HEK293T (cell line): Measurements from ENCODE around the gene CAMK1D.

Experiments used
- CTCF ChIA-PET: fragments of 350-600 bp; formaldehyde crosslinking; extraction: SDS; loops from one replicate; lab custom pipeline; 2021; ENCODE audit warnings: antibody characterized with exemption, inconsistent platforms; lab: Yijun Ruan, JAX
- POLR2A ChIA-PET: fragments of 350-600 bp; formaldehyde crosslinking; extraction: SDS; loops from one replicate; lab custom pipeline; 2020; ENCODE audit warnings: antibody characterized with exemption, inconsistent platforms; lab: Yijun Ruan, JAX
- DNase-seq: peaks from one replicate; pipeline ENCODE4 v3.0.0; 2012; ENCODE audit warnings: mixed read lengths; ENCODE audit errors: extremely low spot score
- ARNT ChIP-seq: fragments of 450-650 bp; IDR thresholded peaks from 2 replicates; pipeline ENCODE4 v1.6.1; 2017; ENCODE audit warnings: mild to moderate bottlenecking
- BHLHE40 ChIP-seq: fragments of 450-650 bp; IDR thresholded peaks from 2 replicates; pipeline ENCODE4 v1.6.1; 2016; ENCODE audit warnings: mild to moderate bottlenecking, moderate library complexity, borderline replicate concordance
- CTBP1 ChIP-seq: fragments of 450-650 bp; IDR thresholded peaks from 2 replicates; pipeline ENCODE4 v1.6.1; 2016; ENCODE audit warnings: borderline replicate concordance
- ELF4 ChIP-seq: fragments of 450-650 bp; IDR thresholded peaks from 2 replicates; pipeline ENCODE4 v1.6.1; 2017; ENCODE audit warnings: antibody characterized with exemption
- FOXA1 ChIP-seq: fragments of 450-650 bp; IDR thresholded peaks from 2 replicates; pipeline ENCODE4 v1.6.1; 2016; ENCODE audit warnings: mild to moderate bottlenecking
- FOXK2 ChIP-seq: fragments of 450-650 bp; IDR thresholded peaks from 2 replicates; pipeline ENCODE4 v1.6.1; 2016; ENCODE audit warnings: mild to moderate bottlenecking
- FOXM1 ChIP-seq: fragments of 450-650 bp; IDR thresholded peaks from 2 replicates; pipeline ENCODE4 v1.6.1; 2017; ENCODE audit warnings: mild to moderate bottlenecking, borderline replicate concordance
- HDGF ChIP-seq: fragments of 450-650 bp; IDR thresholded peaks from 2 replicates; pipeline ENCODE4 v1.6.1; 2017; ENCODE audit warnings: antibody characterized with exemption, borderline replicate concordance
- L3MBTL2 ChIP-seq: fragments of 450-650 bp; conservative IDR thresholded peaks from 2 replicates; pipeline ENCODE4 v1.6.1; 2016; ENCODE audit warnings: mild to moderate bottlenecking
- LEF1 ChIP-seq: fragments of 450-650 bp; IDR thresholded peaks from 2 replicates; pipeline ENCODE4 v1.6.1; 2017; ENCODE audit warnings: mild to moderate bottlenecking, borderline replicate concordance
- NFRKB ChIP-seq: fragments of 450-650 bp; IDR thresholded peaks from 2 replicates; pipeline ENCODE4 v1.6.1; 2016; ENCODE audit warnings: mild to moderate bottlenecking, moderate library complexity
- SP1 ChIP-seq: fragments of 450-650 bp; IDR thresholded peaks from 2 replicates; pipeline ENCODE4 v1.6.1; 2017
- SUZ12 ChIP-seq: fragments of 450-650 bp; IDR thresholded peaks from 2 replicates; pipeline ENCODE4 v1.6.1; 2016; ENCODE audit warnings: mild to moderate bottlenecking
- TARDBP ChIP-seq: fragments of 450-650 bp; IDR thresholded peaks from 2 replicates; pipeline ENCODE4 v1.6.1; 2016
- ZNF384 ChIP-seq: fragments of 450-650 bp; IDR thresholded peaks from 2 replicates; pipeline ENCODE4 v1.6.1; 2016
- TF ChIP-seq, protein P1 (sequence below): fragments of 450-650 bp; IDR thresholded peaks from 2 replicates; pipeline ENCODE4 v1.6.1; 2016

Gene CAMK1D

DNA sequence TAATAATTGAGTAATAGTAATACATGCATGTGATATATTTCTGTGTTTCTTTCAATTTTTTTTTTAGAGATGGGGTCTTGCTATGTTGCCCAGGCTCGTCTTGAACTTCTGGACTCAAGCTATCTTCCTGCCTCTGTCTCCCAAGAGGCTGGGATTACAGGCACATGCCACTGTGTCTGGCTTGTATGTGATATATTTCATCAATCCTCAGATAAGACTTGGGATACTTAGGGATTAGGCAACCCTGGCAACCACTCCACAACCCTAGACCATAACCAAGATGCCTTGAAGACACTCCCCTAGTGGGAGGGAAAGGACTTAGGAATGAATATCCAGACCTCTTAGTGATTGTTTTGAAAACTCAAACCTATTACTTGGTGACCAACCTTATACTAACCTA is 497.4 kb downstream of the CAMK1D start:
- ChIA-PET CTCF (no interaction called here), POLR2A (no interaction called here)
- TF ChIP-seq BHLHE40 (no peak), LEF1 (no peak), SUZ12 (no peak), FOXM1 (no peak), CTBP1 (no peak), NFRKB (no peak), HDGF (no peak), SP1 (no peak), ARNT (no peak), FOXA1 (no peak), L3MBTL2 (no peak), ZNF384 (no peak), TARDBP (no peak), ELF4 (no peak), FOXK2 (no peak)
- TF ChIP-seq, protein P1, sequence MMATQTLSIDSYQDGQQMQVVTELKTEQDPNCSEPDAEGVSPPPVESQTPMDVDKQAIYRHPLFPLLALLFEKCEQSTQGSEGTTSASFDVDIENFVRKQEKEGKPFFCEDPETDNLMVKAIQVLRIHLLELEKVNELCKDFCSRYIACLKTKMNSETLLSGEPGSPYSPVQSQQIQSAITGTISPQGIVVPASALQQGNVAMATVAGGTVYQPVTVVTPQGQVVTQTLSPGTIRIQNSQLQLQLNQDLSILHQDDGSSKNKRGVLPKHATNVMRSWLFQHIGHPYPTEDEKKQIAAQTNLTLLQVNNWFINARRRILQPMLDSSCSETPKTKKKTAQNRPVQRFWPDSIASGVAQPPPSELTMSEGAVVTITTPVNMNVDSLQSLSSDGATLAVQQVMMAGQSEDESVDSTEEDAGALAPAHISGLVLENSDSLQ, result no peak
- no peak for DNase-seq

DNA sequence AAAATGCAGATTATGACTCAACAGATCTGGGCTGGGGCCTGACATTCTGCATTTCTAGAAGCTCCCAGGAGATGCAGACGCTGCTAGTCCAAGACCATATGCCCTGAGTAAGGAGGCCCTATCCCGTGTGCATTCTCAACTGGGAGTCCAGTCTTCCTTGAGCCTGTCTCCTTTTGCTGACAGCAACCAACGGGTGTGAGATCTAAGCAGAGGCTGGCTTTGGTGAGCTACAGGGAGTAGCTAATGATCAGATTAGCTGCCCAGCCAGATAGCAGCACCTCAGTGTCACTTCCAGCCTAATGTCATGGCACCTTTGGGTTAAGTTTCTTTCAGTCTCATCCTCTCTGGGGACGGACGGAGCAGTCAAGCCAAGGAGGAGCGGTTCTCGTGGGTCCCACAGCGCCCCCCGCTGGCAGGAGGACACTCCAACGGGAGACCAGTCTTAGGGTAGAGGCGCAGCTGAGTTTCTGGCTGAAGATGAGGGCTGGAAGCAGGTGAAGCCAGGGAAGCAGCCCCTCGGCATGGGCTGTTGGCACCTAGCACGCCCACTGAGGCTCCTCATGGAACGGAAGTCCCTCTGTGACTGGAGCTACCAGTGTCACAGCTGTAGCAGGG is 498.1 kb downstream of the CAMK1D start:
- DNase-seq, result peak; percentile 62
- POLR2A ChIA-PET, result no interaction called here
- CTCF ChIA-PET, result interaction anchor here (0.6 kb wide), 1 partner anchor 853 kb away, joined by 3 read pairs; no protein-coding TSS in a partner anchor
- no peak for TF ChIP-seq SUZ12
- TF ChIP-seq, protein P1, result no peak
- no peak for TF ChIP-seq LEF1
- no peak for TF ChIP-seq ELF4
- TF ChIP-seq FOXM1, result no peak
- no peak for TF ChIP-seq BHLHE40
- TF ChIP-seq FOXK2, result no peak
- TF ChIP-seq SP1, result no peak
- no peak for TF ChIP-seq HDGF

DNA sequence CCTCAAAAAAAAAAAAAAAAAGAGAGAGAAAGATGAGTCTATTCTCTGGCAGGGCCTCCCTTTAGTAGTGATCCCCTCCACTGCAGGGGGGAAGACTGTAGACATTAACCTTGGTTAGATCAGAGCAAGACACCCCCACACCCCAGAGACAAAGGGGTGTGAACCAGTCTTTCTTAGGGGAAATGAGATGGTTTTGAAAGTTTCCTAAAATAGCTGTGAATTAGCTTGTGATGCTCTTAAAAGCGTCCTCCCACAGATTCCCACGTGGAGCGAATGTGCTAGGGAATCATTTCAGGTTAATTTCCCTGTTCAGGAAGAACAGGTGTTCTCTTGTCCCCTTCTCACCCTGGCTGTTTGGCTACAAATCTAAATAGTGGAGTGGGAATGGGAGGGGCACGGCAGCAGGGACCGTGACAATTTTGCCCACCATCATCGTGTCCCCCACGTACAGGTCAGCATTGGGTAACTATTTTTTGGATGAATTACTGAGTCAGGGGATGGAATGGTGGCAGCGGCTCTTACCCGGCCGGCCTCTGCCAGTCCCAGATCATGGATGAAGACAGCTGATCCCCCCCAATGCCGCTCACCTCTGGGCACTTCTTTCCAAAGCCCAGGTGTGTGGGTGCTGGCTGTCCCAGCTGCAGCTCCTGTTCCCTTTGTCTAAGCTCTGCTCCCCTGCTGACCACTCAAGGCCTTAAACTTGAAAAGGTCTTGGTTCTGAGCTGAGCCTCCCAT is 499.3 kb downstream of the CAMK1D start:
- ChIA-PET CTCF (no interaction called here), POLR2A (no interaction called here)

DNA sequence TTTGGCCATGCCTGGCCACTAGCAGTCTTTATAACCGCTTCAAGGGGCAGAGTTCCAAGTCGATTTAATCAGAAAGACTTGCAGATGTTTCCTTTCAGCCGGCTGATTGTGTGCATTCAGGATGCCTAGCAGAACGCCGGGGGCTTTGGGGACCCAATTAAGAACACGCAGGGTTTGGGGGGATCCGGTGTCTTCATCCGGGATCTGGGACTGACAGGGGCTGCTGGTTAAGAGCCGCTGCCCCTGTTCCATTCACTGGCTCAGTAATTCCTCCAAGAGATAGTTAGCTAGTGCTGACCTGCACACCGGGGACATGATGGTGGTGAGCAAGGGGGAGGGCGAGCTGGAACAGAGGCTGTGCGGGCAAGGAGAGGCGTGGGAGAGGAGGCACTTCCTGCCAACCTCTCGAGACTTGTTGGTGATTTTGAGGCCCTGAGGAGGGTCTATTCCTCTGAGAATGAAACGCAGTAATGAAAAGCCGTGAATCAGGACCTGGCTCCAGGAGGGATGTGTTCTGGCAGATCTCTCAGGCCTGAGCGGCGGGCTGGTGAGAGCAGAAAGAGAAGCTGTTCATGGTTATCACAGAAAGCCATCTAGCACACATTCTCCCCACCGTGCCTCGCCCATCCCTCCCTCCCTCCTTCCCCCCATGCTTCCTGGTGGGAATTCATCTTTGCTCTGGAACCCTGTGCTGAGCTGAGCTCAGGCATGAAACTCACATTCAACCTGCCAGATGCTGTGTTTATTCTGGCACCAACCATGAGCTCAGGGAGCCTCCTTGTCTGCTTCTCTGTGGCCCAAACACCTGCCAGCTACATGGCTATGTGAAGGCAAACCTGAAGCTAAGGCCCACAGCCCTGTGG is 500.2 kb downstream of the CAMK1D start:
- ChIA-PET CTCF (no interaction called here), POLR2A (no interaction called here)
- no peak for DNase-seq
- TF ChIP-seq ZNF384, result no peak
- TF ChIP-seq NFRKB, result no peak
- TF ChIP-seq ELF4, result no peak
- no peak for TF ChIP-seq CTBP1
- no peak for TF ChIP-seq FOXK2
- no peak for TF ChIP-seq ARNT
- no peak for TF ChIP-seq LEF1
- no peak for TF ChIP-seq L3MBTL2
- TF ChIP-seq TARDBP, result no peak
- TF ChIP-seq HDGF, result no peak
- TF ChIP-seq FOXA1, result no peak
- TF ChIP-seq SP1, result no peak
- no peak for TF ChIP-seq SUZ12
- TF ChIP-seq, protein P1, result no peak
- TF ChIP-seq FOXM1, result no peak
- TF ChIP-seq BHLHE40, result no peak

More for the DNA sequence above, 499.3 kb downstream of the CAMK1D start:
- TF ChIP-seq ELF4 (no peak), SP1 (no peak), NFRKB (no peak)
- no peak for DNase-seq

DNA sequence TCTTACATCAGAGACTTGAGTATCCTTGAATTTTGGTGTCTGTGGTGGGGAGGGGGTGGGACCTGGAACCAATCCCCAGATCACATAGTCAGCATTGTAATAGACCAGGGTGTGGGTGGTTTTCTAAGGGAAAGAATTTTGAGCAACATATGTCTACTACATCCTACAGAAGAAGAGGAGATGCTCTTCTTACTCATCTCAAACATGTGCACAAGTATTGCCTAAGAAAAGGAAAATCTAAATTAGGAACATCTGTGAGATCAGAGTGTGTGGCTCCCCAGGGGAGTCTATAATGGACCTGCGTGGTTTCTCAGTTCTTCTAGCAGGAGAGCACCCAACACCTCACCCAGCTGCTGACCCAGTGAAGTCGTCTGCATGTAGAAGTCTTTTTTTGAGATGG is 503.3 kb downstream of the CAMK1D start:
- POLR2A ChIA-PET, result no interaction called here
- TF ChIP-seq SP1, result no peak
- TF ChIP-seq HDGF, result no peak
- CTCF ChIA-PET, result no interaction called here
- no peak for DNase-seq

DNA sequence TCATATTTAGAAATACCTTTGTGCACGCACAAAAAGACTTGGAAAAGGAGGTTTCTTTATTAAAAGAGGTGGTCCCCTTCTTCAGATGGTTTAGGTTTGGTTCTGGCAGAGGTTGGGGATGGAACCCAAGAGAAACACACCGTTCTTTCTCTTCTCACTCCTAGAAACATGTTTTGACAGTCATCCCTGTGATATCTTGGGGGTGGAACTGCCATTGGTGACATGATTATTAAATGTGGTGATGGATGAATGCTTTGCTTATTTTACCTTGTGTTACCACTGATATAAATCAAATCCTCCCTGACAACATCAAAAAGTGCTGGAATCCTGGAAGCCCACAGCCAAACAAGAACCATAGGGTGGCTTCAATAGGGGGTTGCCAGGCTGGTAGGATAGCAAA is 505.6 kb downstream of the CAMK1D start:
- DNase-seq, result no peak
- no peak for TF ChIP-seq TARDBP
- no peak for TF ChIP-seq L3MBTL2
- no peak for TF ChIP-seq FOXK2
- TF ChIP-seq FOXA1, result no peak
- TF ChIP-seq, protein P1, result no peak
- TF ChIP-seq FOXM1, result no peak
- TF ChIP-seq ARNT, result no peak
- TF ChIP-seq SUZ12, result no peak
- no peak for TF ChIP-seq HDGF
- TF ChIP-seq LEF1, result no peak
- TF ChIP-seq ZNF384, result no peak
- TF ChIP-seq NFRKB, result no peak
- no peak for TF ChIP-seq BHLHE40
- no peak for TF ChIP-seq SP1
- no peak for TF ChIP-seq ELF4
- no peak for TF ChIP-seq CTBP1
- POLR2A ChIA-PET, result no interaction called here
- CTCF ChIA-PET, result no interaction called here
